ENCODE measurements around the gene CTNNB1. TPM values are rescaled to one million over a fixed set of nuclear protein-coding genes. Genes with fewer than 3 reads are reported as not detected.

CTNNB1 gene
- total and polyA plus RNA-seq, 2 of the 8 experiments (the other 6 are each of a cell fraction or from before 2014, with no cell fraction given) = 356 to 579 TPM

DNA sequence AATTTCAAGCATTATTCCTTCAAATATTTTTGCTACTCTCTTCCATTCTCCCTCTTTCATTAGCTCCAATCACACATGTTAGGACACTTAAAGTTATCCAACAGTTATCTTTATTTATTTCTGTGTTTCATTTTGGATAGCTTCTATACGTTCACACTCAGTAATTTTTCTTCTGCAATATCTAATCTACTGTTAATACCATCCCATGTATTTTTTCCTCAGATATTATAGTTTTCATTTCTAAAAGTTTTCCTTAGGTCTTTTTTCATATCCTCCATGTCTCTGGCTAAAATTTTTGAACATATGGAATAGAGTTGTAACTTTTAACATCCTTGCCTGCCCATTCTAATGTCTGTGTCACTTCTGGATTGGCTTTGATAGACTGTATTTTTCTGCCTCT is 73.4 kb downstream of the CTNNB1 start:
- CTCF ChIA-PET (ENCODE audit: partially characterized antibody) = interaction anchor here (0.6 kb wide), 1 partner anchor 75 kb away, joined by 4 read pairs; no protein-coding TSS in a partner anchor
- Histone ChIP-seq H3K14ac (ENCODE audit: insufficient read length) (no peak overlapping the region), H3K4me2 (ENCODE audit: insufficient read depth in 1 of 2, low read depth in 2 of 2, low read length in 2 of 2) (no peak overlapping the region), H2BK12ac (ENCODE audit: low read depth, low read length) (no peak overlapping the region), H3K27me3 (replicated peaks in 1 of 4; ENCODE audit: control insufficient read depth in 3 of 4, extremely low read depth in 1 of 4, insufficient read depth in 3 of 4, low read length in 3 of 4) (no peaks in the 10 kb centered on the region), H3K4me1 (replicated peaks in 1 of 4; ENCODE audit: control insufficient read depth in 3 of 4, insufficient read depth in 4 of 4, low read length in 3 of 4) (peaks cover 0 to 5% (median under 1%) of the 10 kb centered on the region in 4 experiments; a peak in 2 of 7 replicates), H2BK20ac (ENCODE audit: low read length) (no peak overlapping the region), H3K4me3 (ENCODE audit: extremely low read depth in 1 of 4, insufficient read depth in 2 of 4, low read depth in 3 of 4, low read length in 4 of 4) (no peak overlapping the region), H3K23ac (ENCODE audit: insufficient read length) (no peak overlapping the region), H2AK5ac (ENCODE audit: low read depth, low read length) (no peak overlapping the region), H3K36me3 (ENCODE audit: control insufficient read depth in 2 of 4, insufficient read depth in 4 of 4, low read length in 3 of 4) (peaks cover 0 to 5% (median 0%) of the 10 kb centered on the region in 4 experiments; a peak in 2 of 8 replicates), H2AFZ (ENCODE audit: low read length) (no peak overlapping the region), H3K4ac (replicated peaks; ENCODE audit: insufficient read length, low read depth, low read length) (no peak overlapping the region), H3K56ac (replicated peaks; ENCODE audit: insufficient read length, low read depth, low read length) (no peak overlapping the region), H3K23me2 (ENCODE audit: low read depth, low read length) (no peaks in the 10 kb centered on the region), H2BK15ac (ENCODE audit: low read length) (no peak overlapping the region), H3K18ac (ENCODE audit: extremely low read depth, low read length) (no peak overlapping the region), H4K8ac (ENCODE audit: extremely low read depth, insufficient read depth, low read length) (no peak overlapping the region), H3K79me1 (ENCODE audit: low read depth, low read length) (no peaks in the 10 kb centered on the region), H4K91ac (replicated peaks; ENCODE audit: insufficient read length, low read length) (no peak overlapping the region), H3K79me2 (ENCODE audit: control insufficient read depth in 1 of 2, insufficient read depth in 2 of 2, low read length in 2 of 2) (no peaks in the 10 kb centered on the region), H4K5ac (ENCODE audit: insufficient read length, low read depth, low read length) (no peak overlapping the region), H2BK5ac (ENCODE audit: low read depth, low read length) (no peak overlapping the region), H3K27ac (ENCODE audit: low read depth, low read length) (no peak overlapping the region), H4K20me1 (replicated peaks in 1 of 2; ENCODE audit: control insufficient read depth in 1 of 2, insufficient read depth in 2 of 2, low read length in 2 of 2) (no peaks in the 10 kb centered on the region), H2BK120ac (replicated peaks; ENCODE audit: low read depth, low read length) (no peak overlapping the region), H3K9me3 (ENCODE audit: insufficient read depth in 2 of 2, low read depth in 1 of 2, low read length in 1 of 2) (peaks cover 11 to 12% of the 10 kb centered on the region in 2 experiments), H3K9ac (replicated peaks in 1 of 4; ENCODE audit: extremely low read depth in 1 of 4, low read depth in 3 of 4, low read length in 3 of 4) (no peak overlapping the region)
- TF ChIP-seq, protein P1, sequence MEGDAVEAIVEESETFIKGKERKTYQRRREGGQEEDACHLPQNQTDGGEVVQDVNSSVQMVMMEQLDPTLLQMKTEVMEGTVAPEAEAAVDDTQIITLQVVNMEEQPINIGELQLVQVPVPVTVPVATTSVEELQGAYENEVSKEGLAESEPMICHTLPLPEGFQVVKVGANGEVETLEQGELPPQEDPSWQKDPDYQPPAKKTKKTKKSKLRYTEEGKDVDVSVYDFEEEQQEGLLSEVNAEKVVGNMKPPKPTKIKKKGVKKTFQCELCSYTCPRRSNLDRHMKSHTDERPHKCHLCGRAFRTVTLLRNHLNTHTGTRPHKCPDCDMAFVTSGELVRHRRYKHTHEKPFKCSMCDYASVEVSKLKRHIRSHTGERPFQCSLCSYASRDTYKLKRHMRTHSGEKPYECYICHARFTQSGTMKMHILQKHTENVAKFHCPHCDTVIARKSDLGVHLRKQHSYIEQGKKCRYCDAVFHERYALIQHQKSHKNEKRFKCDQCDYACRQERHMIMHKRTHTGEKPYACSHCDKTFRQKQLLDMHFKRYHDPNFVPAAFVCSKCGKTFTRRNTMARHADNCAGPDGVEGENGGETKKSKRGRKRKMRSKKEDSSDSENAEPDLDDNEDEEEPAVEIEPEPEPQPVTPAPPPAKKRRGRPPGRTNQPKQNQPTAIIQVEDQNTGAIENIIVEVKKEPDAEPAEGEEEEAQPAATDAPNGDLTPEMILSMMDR (IDR thresholded peaks at IDR 0.05; ENCODE audit: control extremely low read depth in 1 of 3, insufficient read depth in 1 of 3, low read depth in 1 of 3, low read length in 3 of 3) = no peak
- TF ChIP-seq SP2 (IDR thresholded peaks at IDR 0.05; ENCODE audit: low read length) (no peak), NANOG (IDR thresholded peaks at IDR 0.05; ENCODE audit: insufficient read depth, low read depth, low read length, poor library complexity, severe bottlenecking) (no peak), BRCA1 (IDR thresholded peaks at IDR 0.05; ENCODE audit: low read depth, low read length) (no peak)
- POLR2A ChIA-PET (ENCODE audit: partially characterized antibody) = no interaction called here
- FAIRE-seq (no peak), DNase-seq (ENCODE audit: low read depth in 1 of 2, low spot score in 2 of 2) (no peak)
- WGBS, 2 experiments (ENCODE audit: extremely low coverage in 1 of 2, insufficient coverage in 1 of 2, insufficient read length in 1 of 2, insufficient replicate concordance in 2 of 2, low coverage in 1 of 2, low lambda C conversion rate in 2 of 2, missing lambda C conversion rate in 1 of 2) = 93% methylated on average over 1 of the region's 1 CpG; no CpG with 5 or more reads in 1 of the 2 experiments

Measured in H1 (cell line).